NCI-H187 (cell line): ENCODE results near the gene LY6G6F.

ENCODE experiments used
- DNase-seq, 2 experiments: peaks; one replicate each; lab custom pipeline; 2025; lab: John Stamatoyannopoulos, UW

The LY6G6F gene

GRCh38 chr6:31706599-31706998, at the start of gene LY6G6F:
Gene LY6G6F (plus strand): TSS chr6:31706866. CDS start chr6:31706907, 41 bp downstream.
- no peak for DNase-seq

GRCh38 chr6:31657406-31658157, 49.1 kb upstream of the LY6G6F start:
- DNase-seq = no peak

- no peak for DNase-seq
Measured at GRCh38 chr6:31658158-31658688, 48.4 kb upstream of the LY6G6F start.

GRCh38 chr6:31658983-31659648, 47.5 kb upstream of the LY6G6F start:
- DNase-seq = no peak

- no peak for DNase-seq
Measured at GRCh38 chr6:31659649-31660380, 46.9 kb upstream of the LY6G6F start.

- peak; percentile 43 to 76 for DNase-seq
Measured at GRCh38 chr6:31660381-31661261, 46.0 kb upstream of the LY6G6F start, which contains the start of gene C6orf47. Gene C6orf47 (minus strand): TSS chr6:31660778. CDS start chr6:31659947, 831 bp downstream.

GRCh38 chr6:31661262-31662123, 45.2 kb upstream of the LY6G6F start:
- no peak for DNase-seq

- DNase-seq = no peak
Measured at GRCh38 chr6:31662124-31662723, 44.4 kb upstream of the LY6G6F start.

GRCh38 chr6:31663126-31663960, 43.3 kb upstream of the LY6G6F start:
- no peak for DNase-seq

GRCh38 chr6:31663961-31664789, 42.5 kb upstream of the LY6G6F start:
- DNase-seq = no peak

- peak; percentile 59 to 71 for DNase-seq
Measured at GRCh38 chr6:31664790-31665500, 41.7 kb upstream of the LY6G6F start, which contains the start of gene GPANK1. Gene GPANK1 (minus strand): TSS chr6:31664997. CDS start chr6:31664478, 519 bp downstream.

- DNase-seq = peak; percentile 84 to 95
Measured at GRCh38 chr6:31665501-31666336, 40.9 kb upstream of the LY6G6F start, which contains the start of gene CSNK2B. Gene CSNK2B (plus strand): TSS chr6:31666080. CDS start chr6:31666832, 752 bp downstream.

- no peak for DNase-seq
Measured at GRCh38 chr6:31666337-31666965, 40.2 kb upstream of the LY6G6F start.

GRCh38 chr6:31669676-31670075, 37.0 kb upstream of the LY6G6F start, which contains the start of gene LY6G5B:
Gene LY6G5B (plus strand): TSS chr6:31669976. CDS start chr6:31670951, 975 bp downstream.
- DNase-seq = no peak

- no peak for DNase-seq
Measured at GRCh38 chr6:31676322-31676903, 30.3 kb upstream of the LY6G6F start.
